Stimulated activated CD4-positive, alpha-beta T cell treated with anti-CD3 and anti-CD28 coated beads, Interleukin-12 subunit alpha, Interleukin-12 subunit beta, amount 100 ng/mL, for 4 hours (primary cell): ENCODE results near the gene GRAP.
"Not testable (repeated sequence)": the region's sequence is repeated elsewhere in the genome, so short reads cannot be mapped to it uniquely, and the experiment has no call there.

Experiments
- DNase-seq: peaks from one replicate; pipeline ENCODE4 v3.0.0-alpha.2; 2020

The GRAP gene

DNA sequence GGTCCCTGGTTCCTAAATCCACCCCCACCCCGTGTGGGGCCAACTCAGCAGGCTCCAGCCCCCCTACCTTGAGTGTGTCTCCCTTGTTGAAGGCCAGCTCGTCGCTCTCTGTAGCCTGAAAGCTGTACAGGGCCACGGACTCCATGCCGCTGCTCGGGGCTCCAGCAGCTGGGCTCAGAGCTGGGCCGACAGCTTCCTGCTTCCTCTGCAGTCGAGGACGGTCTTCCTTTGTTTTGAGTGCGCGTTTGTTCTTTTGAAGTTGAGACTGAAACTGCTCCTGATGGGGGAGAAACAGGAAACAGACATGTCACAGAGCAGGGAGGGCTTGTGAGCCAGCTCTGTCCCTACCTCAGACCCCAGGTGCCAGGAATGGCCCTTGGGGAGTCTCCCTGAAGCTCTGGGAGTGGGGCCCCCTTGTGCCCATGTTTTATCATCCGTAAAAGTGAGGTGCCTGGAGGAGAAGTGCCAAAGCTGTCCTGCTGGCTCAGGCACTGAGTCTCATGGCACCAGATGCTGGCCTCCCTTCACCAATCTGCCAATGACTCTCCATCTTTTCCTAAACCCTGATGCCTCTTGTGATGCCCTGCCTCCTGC lies at the start of gene GRAP:
TSS of gene GRAP (minus strand) at position 176 of the 594 bp plus-strand sequence. CDS start at position 145, 31 bp downstream.
- DNase-seq, result not testable (repeated sequence)

GRCh38 chr17:19093684-19094438 lies 47.1 kb upstream of the GRAP start:
- not testable (repeated sequence) for DNase-seq

DNA sequence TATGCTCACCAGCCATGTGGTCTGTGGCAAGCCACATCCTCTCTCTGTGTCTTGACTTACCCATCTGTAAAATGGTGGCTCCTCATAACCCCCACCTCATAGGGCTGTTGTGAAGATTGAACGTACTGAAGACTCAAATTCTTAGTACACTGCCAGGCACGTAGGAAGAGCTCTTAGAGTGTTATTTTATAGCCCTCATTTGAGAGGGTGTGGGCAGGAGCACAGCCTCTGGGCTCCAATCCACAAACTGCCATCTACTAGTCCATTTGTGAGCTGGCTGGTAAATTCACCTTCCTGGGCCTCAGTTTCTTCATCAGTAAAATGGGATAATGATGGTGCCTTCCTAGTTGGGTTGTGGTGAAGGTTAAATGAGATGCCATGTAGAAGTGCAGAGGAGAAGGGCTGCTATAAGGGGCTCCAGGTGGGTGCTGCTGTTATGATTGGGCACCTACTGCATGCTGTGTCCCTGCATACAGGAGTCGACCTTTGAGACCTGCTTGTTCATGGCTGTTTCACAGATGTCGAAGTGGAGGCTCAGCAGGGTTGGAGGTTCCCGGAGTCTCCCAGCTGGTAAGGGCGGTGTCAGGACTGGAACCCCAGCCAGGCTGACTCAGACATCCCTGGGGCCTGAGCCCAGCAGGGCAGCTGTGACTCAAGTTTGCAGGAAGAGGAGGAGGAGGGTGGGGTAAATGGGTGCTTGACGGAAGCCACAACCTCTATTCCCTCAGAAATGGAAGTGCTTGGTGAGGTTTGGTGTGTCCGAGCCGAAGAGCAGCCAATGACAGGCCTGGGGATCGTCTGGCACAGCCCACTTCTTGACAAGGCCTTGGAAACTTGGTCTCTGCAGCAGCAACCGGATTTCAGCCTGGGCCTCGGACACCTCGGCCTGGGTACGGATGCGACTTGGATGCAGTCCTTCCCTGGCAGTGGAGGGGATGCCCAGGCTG lies 46.3 kb upstream of the GRAP start:
- not testable (repeated sequence) for DNase-seq

DNA sequence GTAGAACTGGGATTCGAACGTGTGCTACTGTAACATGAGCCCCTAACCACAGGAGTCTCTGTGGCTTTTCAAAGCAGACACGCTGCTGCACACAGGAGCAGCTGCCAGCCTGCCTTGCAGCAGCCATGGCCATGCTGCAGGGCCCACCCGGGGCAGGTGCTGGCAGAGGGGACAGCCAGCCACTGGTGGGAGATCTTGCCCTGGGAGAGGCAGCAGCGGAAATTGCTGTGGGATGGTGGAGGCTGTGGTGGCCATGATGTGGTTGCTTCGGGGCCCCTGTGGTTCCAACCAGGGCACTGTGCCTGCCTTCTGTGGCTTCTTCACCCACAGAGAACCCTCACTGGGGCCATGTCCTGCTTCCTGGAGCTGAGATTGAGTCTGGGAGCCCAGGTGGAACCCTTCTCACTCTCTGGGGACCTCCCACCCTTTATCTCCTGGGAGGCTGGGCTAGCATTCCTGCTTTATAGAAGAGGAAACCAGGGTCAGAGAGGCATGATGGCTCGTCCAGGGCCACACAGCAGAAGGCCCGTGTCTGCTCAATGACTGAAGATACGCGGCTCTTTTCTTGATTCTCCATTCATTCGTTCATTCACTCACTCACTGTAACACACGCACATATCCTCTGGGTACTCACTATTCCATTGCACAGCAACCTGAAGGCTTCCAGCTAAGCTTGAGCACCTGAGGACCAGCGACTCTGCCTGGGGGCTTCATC lies 43.5 kb upstream of the GRAP start:
- not testable (repeated sequence) for DNase-seq

DNA sequence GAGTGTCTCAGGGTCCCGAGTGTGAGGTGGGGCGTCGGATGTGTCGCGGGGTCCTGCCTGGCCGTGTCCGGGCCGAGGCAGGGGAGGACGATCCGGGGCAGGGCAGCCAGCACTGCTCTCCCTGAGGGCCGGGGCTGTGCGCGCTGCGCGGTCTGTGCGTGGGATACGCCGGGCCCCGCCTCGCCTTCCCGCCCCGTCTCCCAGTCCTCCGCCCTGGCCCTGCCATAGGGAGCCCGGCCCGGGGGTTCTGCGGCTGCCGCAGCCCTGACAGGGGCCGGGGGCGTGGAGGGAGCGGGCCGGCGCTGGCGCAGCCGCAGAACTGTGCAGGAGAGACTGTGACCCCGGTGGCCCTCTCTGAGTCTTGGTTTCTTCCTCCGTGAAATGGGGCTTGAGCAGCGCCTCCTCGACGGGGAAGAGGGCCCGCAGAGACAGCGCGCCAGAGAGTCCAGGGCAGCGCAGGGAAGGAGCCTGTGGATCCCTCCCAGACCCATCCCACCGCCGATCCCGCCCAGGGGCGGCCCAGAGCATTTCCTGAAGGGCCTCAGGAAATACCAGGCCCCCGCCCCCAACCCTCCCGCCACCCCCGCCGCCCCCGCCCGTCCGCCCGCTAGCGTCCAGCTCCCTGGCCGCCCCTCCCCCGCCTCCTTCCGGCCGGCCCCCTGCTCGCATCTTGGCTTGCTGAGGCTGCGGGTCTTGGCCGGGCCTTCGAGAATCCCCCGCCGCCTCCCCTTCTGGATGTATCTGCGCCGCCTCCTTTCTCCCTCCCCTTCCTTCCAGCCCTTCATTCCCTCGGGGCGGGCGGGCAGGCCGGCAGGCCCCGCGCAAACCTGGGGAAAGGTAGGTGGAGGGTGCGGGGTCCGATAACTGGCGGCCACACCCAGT lies 42.3 kb upstream of the GRAP start:
- not testable (repeated sequence) for DNase-seq

GRCh38 chr17:19077386-19077785 lies 30.6 kb upstream of the GRAP start:
- DNase-seq, result not testable (repeated sequence)

- peak; percentile 20 for DNase-seq
These were observed 29.8 kb upstream of the GRAP start for GRCh38 chr17:19076398-19077192.

- not testable (repeated sequence) for DNase-seq
These were observed 23.8 kb upstream of the GRAP start for GRCh38 chr17:19070318-19071168.

DNA sequence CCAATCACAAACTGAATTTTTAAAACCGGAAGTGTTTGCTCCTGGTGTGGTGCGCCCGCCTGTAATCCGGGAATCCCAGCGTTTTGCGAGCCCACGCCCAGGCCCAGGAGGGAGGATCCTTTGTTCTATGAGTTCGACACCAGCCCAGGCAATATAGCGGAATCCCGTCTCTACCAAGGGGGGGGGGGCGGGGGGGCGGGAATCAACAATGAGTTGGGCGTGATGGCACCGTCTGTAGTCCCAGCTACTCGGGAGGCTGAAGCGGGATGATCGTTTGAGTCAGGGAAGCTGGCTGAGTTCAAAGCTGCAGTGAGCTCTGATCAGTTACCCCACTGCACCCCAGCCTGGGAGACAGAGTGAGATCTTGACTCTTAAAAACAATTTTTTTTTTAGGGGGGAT lies 17.6 kb upstream of the GRAP start:
- not testable (repeated sequence) for DNase-seq

GRCh38 chr17:19063326-19063956 lies 16.7 kb upstream of the GRAP start:
- DNase-seq, result peak; percentile 69

GRCh38 chr17:19062718-19063325 lies 16.1 kb upstream of the GRAP start:
- DNase-seq, result not testable (repeated sequence)

DNA sequence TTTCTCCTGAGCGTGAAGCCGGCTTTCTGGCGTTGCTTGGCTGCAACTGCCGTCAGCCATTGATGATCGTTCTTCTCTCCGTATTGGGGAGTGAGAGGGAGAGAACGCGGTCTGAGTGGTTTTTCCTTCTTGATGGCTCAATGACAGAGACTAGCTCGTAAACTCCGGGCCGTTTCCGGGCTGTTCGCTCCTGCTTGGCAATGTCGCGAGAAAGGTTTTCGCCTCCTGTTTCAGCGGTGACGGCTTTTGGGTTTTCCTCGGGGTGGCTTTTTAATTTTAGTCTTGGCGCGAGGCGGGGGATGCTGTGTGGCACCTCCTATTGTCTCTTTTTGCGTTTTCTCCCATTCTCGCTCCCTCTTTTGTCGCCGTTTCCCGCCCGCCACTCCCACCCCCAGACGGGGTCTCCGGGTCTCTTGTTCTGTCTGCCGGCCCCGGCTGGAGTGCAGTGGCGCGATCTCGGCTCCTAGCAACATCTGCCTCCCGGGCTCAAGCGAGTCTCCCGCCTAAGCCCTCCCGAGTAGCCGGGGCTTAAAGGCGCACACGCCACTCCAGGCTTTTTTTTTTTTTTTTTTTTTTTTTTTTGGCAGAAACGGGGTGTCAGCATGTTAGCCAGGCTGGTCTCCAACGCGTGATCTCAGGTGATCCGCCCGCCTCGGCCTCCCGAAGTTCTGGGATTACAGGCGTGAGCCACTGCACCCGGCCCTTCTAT lies 15.4 kb upstream of the GRAP start:
- DNase-seq, result not testable (repeated sequence)

- DNase-seq, result not testable (repeated sequence)
These were observed 8.7 kb upstream of the GRAP start for GRCh38 chr17:19055447-19055846.

GRCh38 chr17:19048826-19049225 lies 2.1 kb upstream of the GRAP start:
- DNase-seq, result not testable (repeated sequence)

DNA sequence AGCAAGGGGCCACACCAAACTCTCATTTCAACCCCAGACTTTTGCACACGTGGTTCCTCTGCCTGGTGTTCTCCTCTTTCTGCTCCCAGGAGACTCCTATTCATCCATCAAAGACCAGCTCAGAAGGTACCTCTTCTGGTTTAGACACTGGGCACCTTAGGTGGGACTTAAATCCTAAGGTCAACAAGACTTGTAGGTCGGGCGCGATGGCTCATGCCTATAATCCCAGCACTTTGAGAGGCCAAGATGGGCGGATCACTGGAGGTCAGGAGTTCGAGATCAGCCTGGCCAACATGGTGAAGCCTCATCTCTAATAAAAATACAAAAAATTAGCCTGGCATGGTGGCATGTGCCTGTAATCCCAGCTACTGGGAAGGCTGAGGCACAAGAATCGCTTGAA lies 753 bp upstream of the GRAP start:
- not testable (repeated sequence) for DNase-seq

GRCh38 chr17:19044643-19045042 lies 2.1 kb downstream of the GRAP start:
- DNase-seq, result not testable (repeated sequence)

- not testable (repeated sequence) for DNase-seq
These were observed 3.7 kb downstream of the GRAP start for GRCh38 chr17:19043032-19043431.

GRCh38 chr17:19042369-19042768 lies 4.4 kb downstream of the GRAP start:
- DNase-seq, result not testable (repeated sequence)
